GM18502 (cell line): ENCODE data around the gene CPNE7.

ENCODE experiments used
- ATAC-seq: cut with Tn5 transposase; IDR thresholded peaks from one replicate; pipeline ENCODE4 v1.9.1; 2021; ENCODE audit warnings: mild to moderate bottlenecking; ENCODE audit not compliant: unreplicated experiment, poor library complexity

Gene CPNE7

GRCh38 chr16:89548344-89549006 is 27.1 kb upstream of the CPNE7 start:
- no peak for ATAC-seq

- ATAC-seq = no peak
Observed at GRCh38 chr16:89549007-89549700, 26.4 kb upstream of the CPNE7 start.

DNA sequence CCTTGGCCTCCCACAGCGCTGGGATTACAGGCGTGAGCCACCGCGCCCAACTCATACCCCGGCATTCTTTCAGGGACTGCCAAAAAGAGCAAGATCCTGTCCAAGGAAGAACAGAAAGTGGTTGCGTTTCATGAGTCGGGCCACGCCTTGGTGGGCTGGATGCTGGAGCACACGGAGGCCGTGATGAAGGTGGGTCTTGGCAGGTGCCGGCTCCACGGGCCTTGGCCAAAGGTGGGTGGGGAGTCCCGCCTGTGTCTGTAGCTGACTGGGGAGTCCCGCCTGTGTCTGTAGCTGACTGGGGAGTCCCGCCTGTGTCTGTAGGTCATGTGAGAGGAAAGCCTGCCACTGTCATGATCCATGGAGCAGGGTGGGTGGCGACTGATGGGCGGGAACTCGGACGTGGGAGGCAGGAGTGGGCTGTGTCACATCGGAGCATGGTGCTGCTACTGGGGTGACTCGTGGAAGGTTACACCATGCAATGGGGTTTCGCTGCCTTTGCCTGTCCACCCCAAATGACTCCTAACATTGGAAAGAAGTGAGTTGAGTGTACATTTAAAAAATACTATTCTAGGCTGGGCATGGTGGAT is 25.0 kb upstream of the CPNE7 start:
- no peak for ATAC-seq

- ATAC-seq = no peak
Observed at GRCh38 chr16:89552329-89552728, 23.2 kb upstream of the CPNE7 start.

DNA sequence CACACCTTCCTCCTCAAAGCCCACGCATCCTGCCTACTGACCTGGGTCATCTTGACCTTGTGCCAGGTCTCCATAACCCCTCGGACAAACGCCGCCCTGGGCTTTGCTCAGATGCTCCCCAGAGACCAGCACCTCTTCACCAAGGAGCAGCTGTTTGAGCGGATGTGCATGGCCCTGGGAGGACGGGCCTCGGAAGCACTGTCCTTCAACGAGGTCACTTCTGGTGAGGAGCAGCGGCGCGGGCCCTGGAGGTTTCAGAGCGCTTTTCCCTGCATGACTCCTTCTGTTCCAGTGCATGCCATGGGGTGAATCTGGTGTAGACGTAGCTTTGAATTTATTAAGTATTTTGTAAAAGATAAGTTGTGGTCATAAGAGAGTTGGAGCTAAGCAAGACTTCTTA is 22.6 kb upstream of the CPNE7 start:
- no peak for ATAC-seq

- ATAC-seq = no peak
Observed at GRCh38 chr16:89553733-89554132, 21.8 kb upstream of the CPNE7 start.

DNA sequence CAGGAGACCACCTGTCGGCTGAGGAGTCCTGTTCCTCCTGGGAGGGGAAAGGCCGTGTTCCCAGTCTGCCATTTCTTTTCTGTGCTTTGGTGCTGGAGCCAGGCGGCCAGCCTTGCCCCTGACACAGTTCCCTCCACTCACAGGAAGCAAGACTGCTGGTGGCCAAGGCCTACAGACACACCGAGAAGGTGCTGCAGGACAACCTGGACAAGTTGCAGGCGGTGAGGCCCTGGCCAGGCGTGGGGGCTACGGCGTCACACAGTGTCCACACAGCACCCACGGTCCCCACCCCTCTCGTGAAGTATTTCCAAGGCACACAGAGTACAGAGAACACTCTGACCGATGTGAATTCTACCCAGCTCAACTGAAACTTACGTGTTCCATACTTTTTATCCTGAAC is 21.2 kb upstream of the CPNE7 start:
- no peak for ATAC-seq

GRCh38 chr16:89555265-89555664 is 20.3 kb upstream of the CPNE7 start:
- ATAC-seq = no peak

GRCh38 chr16:89555780-89556179 is 19.8 kb upstream of the CPNE7 start:
- no peak for ATAC-seq

GRCh38 chr16:89556750-89557689 is 18.5 kb upstream of the CPNE7 start:
- ATAC-seq = no peak

- ATAC-seq = no peak
Observed at GRCh38 chr16:89557690-89558490, 17.7 kb upstream of the CPNE7 start.

GRCh38 chr16:89560378-89561141 is 15.0 kb upstream of the CPNE7 start, which contains the start of gene RPL13:
TSS of gene RPL13 (plus strand) at chr16:89560682. CDS start at chr16:89560960, 278 bp downstream.
- peak; percentile 84 for ATAC-seq

- no peak for ATAC-seq
Observed at GRCh38 chr16:89561142-89561883, 14.2 kb upstream of the CPNE7 start.

- ATAC-seq = no peak
Observed at GRCh38 chr16:89561884-89562599, 13.5 kb upstream of the CPNE7 start.

DNA sequence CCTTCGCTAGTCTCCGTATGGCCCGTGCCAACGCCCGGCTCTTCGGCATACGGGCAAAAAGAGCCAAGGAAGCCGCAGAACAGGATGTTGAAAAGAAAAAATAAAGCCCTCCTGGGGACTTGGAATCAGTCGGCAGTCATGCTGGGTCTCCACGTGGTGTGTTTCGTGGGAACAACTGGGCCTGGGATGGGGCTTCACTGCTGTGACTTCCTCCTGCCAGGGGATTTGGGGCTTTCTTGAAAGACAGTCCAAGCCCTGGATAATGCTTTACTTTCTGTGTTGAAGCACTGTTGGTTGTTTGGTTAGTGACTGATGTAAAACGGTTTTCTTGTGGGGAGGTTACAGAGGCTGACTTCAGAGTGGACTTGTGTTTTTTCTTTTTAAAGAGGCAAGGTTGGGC is 12.6 kb upstream of the CPNE7 start:
- ATAC-seq = no peak

DNA sequence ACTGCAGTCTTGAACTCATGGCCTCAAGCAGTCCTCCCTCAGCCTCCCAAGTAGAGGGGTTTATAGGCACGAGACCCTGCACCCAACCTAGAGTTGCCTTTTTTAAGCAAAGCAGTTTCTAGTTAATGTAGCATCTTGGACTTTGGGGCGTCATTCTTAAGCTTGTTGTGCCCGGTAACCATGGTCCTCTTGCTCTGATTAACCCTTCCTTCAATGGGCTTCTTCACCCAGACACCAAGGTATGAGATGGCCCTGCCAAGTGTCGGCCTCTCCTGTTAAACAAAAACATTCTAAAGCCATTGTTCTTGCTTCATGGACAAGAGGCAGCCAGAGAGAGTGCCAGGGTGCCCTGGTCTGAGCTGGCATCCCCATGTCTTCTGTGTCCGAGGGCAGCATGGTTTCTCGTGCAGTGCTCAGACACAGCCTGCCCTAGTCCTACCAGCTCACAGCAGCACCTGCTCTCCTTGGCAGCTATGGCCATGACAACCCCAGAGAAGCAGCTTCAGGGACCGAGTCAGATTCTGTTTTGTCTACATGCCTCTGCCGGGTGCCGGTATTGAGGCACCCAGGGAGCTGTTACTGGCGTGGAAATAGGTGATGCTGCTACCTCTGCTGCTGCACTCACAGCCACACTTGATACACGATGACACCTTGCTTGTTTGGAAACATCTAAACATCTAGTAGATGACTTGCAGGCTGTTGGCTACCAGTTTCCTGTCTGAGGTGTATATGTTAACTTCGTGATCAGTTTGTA is 11.7 kb upstream of the CPNE7 start:
- ATAC-seq = no peak
